PC-3 (cell line): Measurements from ENCODE around the gene OXNAD1.

ENCODE experiments used
- EZH2 ChIP-seq: fragments of 300-600 bp; sonication (generic); IDR thresholded peaks from one replicate; pipeline ENCODE4 v1.6.1; 2017; ENCODE audit warnings: antibody characterized with exemption, mild to moderate bottlenecking, low read length; ENCODE audit not compliant: unreplicated experiment
- EZH2phosphoT487 ChIP-seq: fragments of 300-600 bp; sonication (generic); IDR thresholded peaks from 2 replicates; pipeline ENCODE4 v1.6.1; 2018; ENCODE audit warnings: mild to moderate bottlenecking, antibody characterized with exemption, low read length, borderline replicate concordance
- TF ChIP-seq, protein P1 (sequence below): fragments of 300-600 bp; sonication (generic); conservative IDR thresholded peaks from 2 replicates; pipeline ENCODE4 v1.5.1; 2017; ENCODE audit warnings: antibody characterized with exemption, low read depth, mild to moderate bottlenecking, low read length

DNA sequence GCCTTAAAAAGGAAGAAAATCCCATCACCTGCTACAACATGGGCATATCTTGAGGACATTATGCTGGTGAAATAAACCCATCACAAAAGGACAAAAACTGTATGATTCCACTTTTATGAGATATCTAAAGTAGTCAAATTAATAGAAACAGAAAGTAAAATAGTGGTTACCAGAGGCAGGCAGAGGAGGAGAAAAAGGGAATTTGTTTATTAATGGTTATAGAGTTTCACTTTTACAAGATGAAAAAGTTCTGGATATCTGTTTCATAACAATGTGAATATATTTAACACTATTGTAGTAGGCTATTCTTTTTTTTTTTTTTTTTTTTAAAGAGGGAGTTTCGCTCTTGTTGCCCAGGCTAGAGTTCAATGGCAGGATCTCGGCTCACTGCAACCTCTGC lies 40.7 kb upstream of the OXNAD1 start:
- TF ChIP-seq, protein P1, sequence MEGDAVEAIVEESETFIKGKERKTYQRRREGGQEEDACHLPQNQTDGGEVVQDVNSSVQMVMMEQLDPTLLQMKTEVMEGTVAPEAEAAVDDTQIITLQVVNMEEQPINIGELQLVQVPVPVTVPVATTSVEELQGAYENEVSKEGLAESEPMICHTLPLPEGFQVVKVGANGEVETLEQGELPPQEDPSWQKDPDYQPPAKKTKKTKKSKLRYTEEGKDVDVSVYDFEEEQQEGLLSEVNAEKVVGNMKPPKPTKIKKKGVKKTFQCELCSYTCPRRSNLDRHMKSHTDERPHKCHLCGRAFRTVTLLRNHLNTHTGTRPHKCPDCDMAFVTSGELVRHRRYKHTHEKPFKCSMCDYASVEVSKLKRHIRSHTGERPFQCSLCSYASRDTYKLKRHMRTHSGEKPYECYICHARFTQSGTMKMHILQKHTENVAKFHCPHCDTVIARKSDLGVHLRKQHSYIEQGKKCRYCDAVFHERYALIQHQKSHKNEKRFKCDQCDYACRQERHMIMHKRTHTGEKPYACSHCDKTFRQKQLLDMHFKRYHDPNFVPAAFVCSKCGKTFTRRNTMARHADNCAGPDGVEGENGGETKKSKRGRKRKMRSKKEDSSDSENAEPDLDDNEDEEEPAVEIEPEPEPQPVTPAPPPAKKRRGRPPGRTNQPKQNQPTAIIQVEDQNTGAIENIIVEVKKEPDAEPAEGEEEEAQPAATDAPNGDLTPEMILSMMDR: no peak
- TF ChIP-seq EZH2 (no peak), EZH2phosphoT487 (no peak)
